Colonic mucosa (tissue), 4 donors: ENCODE data around the gene CACNA2D1. TPM values are rescaled to one million over a fixed set of nuclear protein-coding genes. Genes with fewer than 3 reads are reported as not detected.

Experiments
- DNase-seq: peaks from one replicate; pipeline ENCODE4 v3.0.0-alpha.2; 2020
- H3K27ac ChIP-seq: fragments of 200-600 bp; one replicate; pipeline ENCODE4 v1.8.0; 2021
- H3K27me3 ChIP-seq: fragments of 200-600 bp; one replicate; pipeline ENCODE4 v1.8.0; 2021
- H3K36me3 ChIP-seq: fragments of 200-600 bp; one replicate; pipeline ENCODE4 v1.8.0; 2021
- H3K4me1 ChIP-seq: fragments of 200-600 bp; one replicate; pipeline ENCODE4 v1.8.0; 2021; ENCODE audit warnings: mild to moderate bottlenecking
- H3K4me3 ChIP-seq: fragments of 200-600 bp; one replicate; pipeline ENCODE4 v1.8.0; 2021
- H3K9ac ChIP-seq, 2 donors: one replicate each; pipeline ENCODE4 v1.7.0; 2013; ENCODE audit warnings: control low read depth in 2 of 2, low read depth in 2 of 2, low read length in 2 of 2
- H3K9me3 ChIP-seq: fragments of 200-600 bp; one replicate; pipeline ENCODE4 v1.8.0; 2021
- intact Hi-C: fragments of 100-400 bp; cut with DNase I; formaldehyde crosslinking; loops from one replicate; pipeline ENCODE4 v1.14.1; 2022
- total RNA-seq, 2 donors: library from RNA; stranded (reverse); fragmentation: NEBNext Ultra II Directional in 1 of 2; extraction: Animal tissue kit (Norgen Biotek cat#: 25700) in 1 of 2; gene quantifications; one replicate each; pipeline ENCODE4 v1.2.1, GENCODE V29; 2021
- TF ChIP-seq, protein P1 (sequence below): fragments of 200-600 bp; IDR thresholded peaks from one replicate; pipeline ENCODE4 v1.8.0; 2022; ENCODE audit warnings: antibody characterized with exemption, mild to moderate bottlenecking
- donor health status: healthy.
- donor health status: DM: no; HTN: no; CAD: no.
- donor health status: DM: no; HTN: no; CAD: no.

Gene CACNA2D1
- total RNA-seq, 2 donors from 2014 or later, result 1.4 to 9.3 TPM

DNA sequence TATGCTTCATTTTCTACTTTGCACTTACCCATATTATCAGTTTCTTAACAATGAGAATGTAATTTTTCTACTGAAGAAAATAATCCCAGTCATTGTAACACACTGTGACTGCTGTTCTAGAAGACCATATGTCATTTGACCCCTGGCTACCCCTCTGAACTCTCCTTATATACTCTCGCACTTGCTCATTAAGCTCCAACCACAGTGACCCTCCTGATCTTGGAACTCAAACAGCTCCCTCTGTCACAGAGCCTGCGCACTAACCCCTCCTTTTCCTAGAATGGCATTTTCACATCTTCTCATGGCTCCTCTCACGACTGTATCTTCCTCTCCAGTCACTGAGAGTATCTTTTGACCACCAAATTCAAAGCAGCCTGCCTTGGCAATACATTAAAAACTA is 169.7 kb downstream of the CACNA2D1 start:
- intact Hi-C loops, result no loop called here
- TF ChIP-seq, protein P1, sequence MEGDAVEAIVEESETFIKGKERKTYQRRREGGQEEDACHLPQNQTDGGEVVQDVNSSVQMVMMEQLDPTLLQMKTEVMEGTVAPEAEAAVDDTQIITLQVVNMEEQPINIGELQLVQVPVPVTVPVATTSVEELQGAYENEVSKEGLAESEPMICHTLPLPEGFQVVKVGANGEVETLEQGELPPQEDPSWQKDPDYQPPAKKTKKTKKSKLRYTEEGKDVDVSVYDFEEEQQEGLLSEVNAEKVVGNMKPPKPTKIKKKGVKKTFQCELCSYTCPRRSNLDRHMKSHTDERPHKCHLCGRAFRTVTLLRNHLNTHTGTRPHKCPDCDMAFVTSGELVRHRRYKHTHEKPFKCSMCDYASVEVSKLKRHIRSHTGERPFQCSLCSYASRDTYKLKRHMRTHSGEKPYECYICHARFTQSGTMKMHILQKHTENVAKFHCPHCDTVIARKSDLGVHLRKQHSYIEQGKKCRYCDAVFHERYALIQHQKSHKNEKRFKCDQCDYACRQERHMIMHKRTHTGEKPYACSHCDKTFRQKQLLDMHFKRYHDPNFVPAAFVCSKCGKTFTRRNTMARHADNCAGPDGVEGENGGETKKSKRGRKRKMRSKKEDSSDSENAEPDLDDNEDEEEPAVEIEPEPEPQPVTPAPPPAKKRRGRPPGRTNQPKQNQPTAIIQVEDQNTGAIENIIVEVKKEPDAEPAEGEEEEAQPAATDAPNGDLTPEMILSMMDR, result no peak
- H3K9ac ChIP-seq, result no peak overlapping the region
- no peaks in the 10 kb centered on the region for H3K36me3 ChIP-seq
- no peak for DNase-seq
- no peak overlapping the region for H3K27ac ChIP-seq
- H3K4me1 ChIP-seq, result no peaks in the 10 kb centered on the region
- no peaks in the 10 kb centered on the region for H3K9me3 ChIP-seq
- H3K27me3 ChIP-seq, result no peaks in the 10 kb centered on the region
- no peak overlapping the region for H3K4me3 ChIP-seq

DNA sequence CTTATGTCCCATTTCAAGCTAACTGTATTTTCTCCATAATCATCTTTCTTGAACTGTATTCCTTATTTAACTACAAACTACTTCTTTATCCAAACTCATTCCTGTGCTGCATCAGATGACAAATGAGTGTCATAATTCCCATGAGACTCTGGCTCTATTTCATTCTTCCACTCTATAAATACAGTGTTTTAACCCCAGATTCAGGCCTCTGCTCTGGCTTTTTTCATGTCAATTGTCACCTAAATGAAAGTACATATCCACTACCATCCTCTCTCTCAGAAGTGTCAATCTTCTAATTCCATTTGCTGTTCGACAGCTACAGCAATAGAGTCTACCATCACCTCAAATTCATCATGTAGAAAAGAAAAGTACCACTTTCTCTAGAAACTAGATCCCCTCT is 172.7 kb downstream of the CACNA2D1 start:
- DNase-seq, result no peak
- TF ChIP-seq, protein P1, result no peak
- H3K4me3 ChIP-seq, result no peak overlapping the region
- H3K9ac ChIP-seq, result no peak overlapping the region
- intact Hi-C loops, result no loop called here
- no peaks in the 10 kb centered on the region for H3K27me3 ChIP-seq
- H3K4me1 ChIP-seq, result no peaks in the 10 kb centered on the region
- H3K9me3 ChIP-seq, result no peaks in the 10 kb centered on the region
- no peak overlapping the region for H3K27ac ChIP-seq
- H3K36me3 ChIP-seq, result no peaks in the 10 kb centered on the region

DNA sequence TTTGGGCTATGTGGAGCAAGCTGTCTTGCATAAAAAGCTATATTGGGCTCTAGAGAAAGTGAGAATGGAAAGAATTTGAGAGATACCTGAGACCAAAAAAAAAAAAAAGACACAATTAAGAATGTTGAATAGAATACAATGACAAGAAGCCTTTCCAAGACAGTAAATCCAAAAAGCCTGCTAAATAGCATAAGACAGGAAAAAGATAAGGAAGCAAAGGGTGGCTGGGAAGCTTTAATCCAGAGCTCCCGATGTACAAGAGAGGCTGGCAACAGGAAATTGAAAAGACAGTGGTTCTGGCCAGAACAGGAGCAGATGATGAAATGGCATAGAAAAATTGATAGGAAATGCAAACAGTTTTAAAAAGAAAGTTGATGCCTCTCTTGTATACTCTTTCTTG is 174.9 kb downstream of the CACNA2D1 start:
- Histone ChIP-seq H3K9ac (no peak overlapping the region), H3K4me3 (no peak overlapping the region), H3K27me3 (no peaks in the 10 kb centered on the region), H3K27ac (no peak overlapping the region), H3K9me3 (no peaks in the 10 kb centered on the region), H3K4me1 (no peaks in the 10 kb centered on the region), H3K36me3 (no peaks in the 10 kb centered on the region)
- intact Hi-C loops, result no loop called here
- TF ChIP-seq, protein P1, result no peak
- no peak for DNase-seq

DNA sequence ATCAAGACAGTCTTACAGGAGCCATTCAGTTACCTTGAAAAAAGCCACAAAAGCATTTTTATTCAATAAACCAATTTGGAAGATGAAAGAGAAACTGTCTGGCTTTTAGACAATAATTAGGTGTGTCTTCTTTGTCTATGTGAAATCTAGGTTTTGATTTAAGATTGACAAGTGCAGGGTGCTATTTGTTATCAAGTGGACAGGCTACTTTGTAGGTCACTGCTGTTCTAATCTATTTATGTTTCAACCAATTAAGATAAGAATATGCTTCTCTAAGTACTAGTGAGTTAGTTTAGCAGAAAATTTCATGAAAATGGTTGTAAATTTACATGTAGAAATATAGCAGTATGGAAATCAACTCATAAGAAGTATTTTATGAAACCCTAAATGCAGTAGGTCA is 177.5 kb downstream of the CACNA2D1 start:
- Histone ChIP-seq H3K4me3 (no peak overlapping the region), H3K27me3 (no peaks in the 10 kb centered on the region), H3K9me3 (no peaks in the 10 kb centered on the region), H3K27ac (no peak overlapping the region), H3K9ac (no peak overlapping the region), H3K4me1 (no peaks in the 10 kb centered on the region), H3K36me3 (no peaks in the 10 kb centered on the region)
- no peak for DNase-seq
- intact Hi-C loops, result no loop called here
- TF ChIP-seq, protein P1, result no peak

DNA sequence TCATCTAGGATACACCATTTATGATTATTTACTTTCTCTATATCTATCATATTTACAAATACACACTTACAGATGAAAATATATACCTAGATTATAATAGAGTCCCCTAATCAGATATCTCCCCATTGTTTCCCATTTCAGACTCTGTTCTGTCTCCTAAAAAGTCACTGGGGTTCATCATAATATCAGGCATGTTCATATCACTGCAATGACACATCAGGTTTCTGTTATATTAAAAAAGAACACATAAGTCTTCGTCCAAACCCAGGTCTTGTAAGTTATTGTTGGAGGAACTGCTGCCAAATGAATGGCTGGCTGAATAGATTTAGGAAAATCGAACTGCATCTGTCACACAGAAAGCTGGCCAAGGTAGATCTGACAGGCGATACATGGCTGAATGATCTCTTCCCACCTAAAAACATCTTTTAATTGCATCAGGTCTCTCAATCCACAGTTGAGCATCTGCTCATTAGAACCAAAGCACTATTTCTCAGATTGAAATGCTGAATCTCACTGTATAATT is 178.7 kb downstream of the CACNA2D1 start:
- H3K9me3 ChIP-seq, result no peaks in the 10 kb centered on the region
- intact Hi-C loops, result no loop called here
- no peaks in the 10 kb centered on the region for H3K36me3 ChIP-seq
- no peak overlapping the region for H3K4me3 ChIP-seq
- no peaks in the 10 kb centered on the region for H3K4me1 ChIP-seq
- no peaks in the 10 kb centered on the region for H3K27me3 ChIP-seq
- DNase-seq, result no peak
- H3K27ac ChIP-seq, result no peak overlapping the region
- no peak overlapping the region for H3K9ac ChIP-seq
- TF ChIP-seq, protein P1, result no peak
